Tibial nerve (tissue), 4 donors: Measurements from ENCODE around the gene ATP6V1G3. TPM values are rescaled to one million over a fixed set of nuclear protein-coding genes. Genes with fewer than 3 reads are reported as not detected.

Experiments
- DNase-seq, 2 donors: peaks; one replicate each; pipeline ENCODE4 v3.0.0-alpha.2; 2019; ENCODE audit warnings: low spot score in 2 of 2
- H3K27ac ChIP-seq, 4 donors: fragments of 200-600 bp; sonication (generic) in 3 of 4; one replicate each; pipeline ENCODE4 v1.5.1; 2017 to 2019; ENCODE audit warnings: mild to moderate bottlenecking in 1 of 4
- H3K27me3 ChIP-seq, 2 donors: fragments of 200-600 bp; sonication (generic) in 1 of 2; one replicate each; pipeline versions ENCODE4 v1.5.1 to v1.6.0; 2017 to 2019
- H3K36me3 ChIP-seq, 3 donors: fragments of 200-600 bp; sonication (generic); one replicate each; pipeline ENCODE4 v1.5.1; 2018 to 2019
- H3K4me1 ChIP-seq, 4 donors: fragments of 200-600 bp; sonication (generic) in 3 of 4; one replicate each; pipeline ENCODE4 v1.5.1; 2017 to 2019
- H3K4me3 ChIP-seq, 4 donors: fragments of 200-600 bp; sonication (generic) in 3 of 4; one replicate each; pipeline ENCODE4 v1.5.1; 2017 to 2019; ENCODE audit warnings: mild to moderate bottlenecking in 1 of 4, moderate library complexity in 1 of 4
- H3K9me3 ChIP-seq, 4 donors: fragments of 200-600 bp; sonication (generic) in 3 of 4; one replicate each; pipeline ENCODE4 v1.5.1; 2017 to 2019
- CTCF ChIP-seq, 5 experiments: fragments of 200-600 bp in 3 of 5; fragments of 450-650 bp in 2 of 5; sonication (generic) in 3 of 5; IDR thresholded peaks; one replicate each; pipeline ENCODE4 v1.5.1; 2016 to 2019; ENCODE audit warnings: antibody characterized with exemption in 5 of 5, mild to moderate bottlenecking in 3 of 5, moderate library complexity in 2 of 5
- EP300 ChIP-seq, 2 donors: sonication (generic); formaldehyde crosslinking; IDR thresholded peaks; one replicate each; pipeline ENCODE4 v1.6.1; 2017; ENCODE audit warnings: antibody characterized with exemption in 2 of 2, mild to moderate bottlenecking in 1 of 2
- POLR2A ChIP-seq, 2 donors: fragments of 450-650 bp; IDR thresholded peaks; one replicate each; pipeline ENCODE4 v1.6.1; 2017; ENCODE audit warnings: antibody characterized with exemption in 2 of 2, mild to moderate bottlenecking in 2 of 2, moderate library complexity in 2 of 2
- WGBS, 2 donors: methylation state at CpG; one replicate each; pipeline ENCODE4 v1.1.5; 2018; 5-methylcytosine and 5-hydroxymethylcytosine counted together
- total RNA-seq, 4 donors: library from RNA; depleted of rRNA; stranded (reverse); fragments of >200 nt; gene quantifications; one replicate each; pipeline ENCODE4 v1.1.0, GENCODE V29; 2016

Gene ATP6V1G3
- total RNA-seq, 4 donors from 2014 or later: not detected

DNA sequence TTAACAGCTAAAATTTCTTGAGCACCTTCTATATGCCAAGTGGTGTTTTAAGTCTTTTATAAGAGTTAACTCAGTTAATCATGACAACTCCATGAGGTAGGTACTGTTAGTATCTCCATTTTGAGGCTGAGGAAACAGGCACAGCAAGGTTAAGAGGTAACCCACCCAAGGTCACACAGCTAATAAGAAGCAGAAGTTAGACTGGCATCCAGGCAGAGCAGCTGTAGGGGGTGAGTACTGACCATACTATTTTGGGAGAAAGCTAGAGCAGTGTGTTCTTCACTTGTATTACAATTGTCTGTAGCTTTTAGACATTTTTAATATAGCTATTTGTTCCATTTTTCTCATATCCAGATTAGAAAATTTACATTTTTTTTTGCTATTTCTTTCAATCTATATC is 4.8 kb downstream of the ATP6V1G3 start:
- no peaks in the 10 kb centered on the region for H3K4me1 ChIP-seq
- H3K27ac ChIP-seq: no peak overlapping the region
- H3K27me3 ChIP-seq: no peaks in the 10 kb centered on the region
- no peaks in the 10 kb centered on the region for H3K36me3 ChIP-seq
- H3K9me3 ChIP-seq: no peaks in the 10 kb centered on the region
- TF ChIP-seq POLR2A (IDR thresholded peaks at IDR 0.05) (no peak), CTCF (IDR thresholded peaks at IDR 0.05) (no peak), EP300 (IDR thresholded peaks at IDR 0.05) (no peak)
- no peak overlapping the region for H3K4me3 ChIP-seq
- no peak for DNase-seq

GRCh38 chr1:198534548-198535418 is 5.7 kb downstream of the ATP6V1G3 start:
- 54 to 67% methylated on average over 1 of the region's 1 CpG for WGBS, 2 donors
- TF ChIP-seq EP300 (IDR thresholded peaks at IDR 0.05) (no peak), POLR2A (IDR thresholded peaks at IDR 0.05) (no peak), CTCF (IDR thresholded peaks at IDR 0.05) (no peak)

GRCh38 chr1:198531891-198532290 is 8.6 kb downstream of the ATP6V1G3 start:
- Histone ChIP-seq H3K4me1 (peaks cover 0 to 7% (median 0%) of the 10 kb centered on the region in 4 donors), H3K36me3 (no peaks in the 10 kb centered on the region), H3K9me3 (no peaks in the 10 kb centered on the region), H3K27ac (no peak overlapping the region), H3K27me3 (no peaks in the 10 kb centered on the region), H3K4me3 (no peak overlapping the region)
- 88 to 91% methylated on average over 3 of the region's 3 CpGs for WGBS, 2 donors
- no peak for DNase-seq
- no peak for TF ChIP-seq CTCF (IDR thresholded peaks at IDR 0.05)
- no peak for TF ChIP-seq EP300 (IDR thresholded peaks at IDR 0.05)
- no peak for TF ChIP-seq POLR2A (IDR thresholded peaks at IDR 0.05)

More at GRCh38 chr1:198534548-198535418, 5.7 kb downstream of the ATP6V1G3 start:
- no peaks in the 10 kb centered on the region for H3K9me3 ChIP-seq
- no peaks in the 10 kb centered on the region for H3K27me3 ChIP-seq
- no peak overlapping the region for H3K27ac ChIP-seq
- no peak for DNase-seq
- peaks cover 0 to 2% (median 0%) of the 10 kb centered on the region in 4 donors for H3K4me1 ChIP-seq
- no peaks in the 10 kb centered on the region for H3K36me3 ChIP-seq
- no peak overlapping the region for H3K4me3 ChIP-seq

GRCh38 chr1:198530953-198531352 is 9.5 kb downstream of the ATP6V1G3 start:
- no peak for DNase-seq
- TF ChIP-seq CTCF (IDR thresholded peaks at IDR 0.05) (no peak), POLR2A (IDR thresholded peaks at IDR 0.05) (no peak), EP300 (IDR thresholded peaks at IDR 0.05) (no peak)
- Histone ChIP-seq H3K27ac (no peak overlapping the region), H3K27me3 (no peaks in the 10 kb centered on the region), H3K4me1 (peaks cover 0 to 7% (median 0%) of the 10 kb centered on the region in 4 donors), H3K9me3 (no peaks in the 10 kb centered on the region), H3K36me3 (no peaks in the 10 kb centered on the region), H3K4me3 (no peak overlapping the region)
- WGBS, 2 donors: 56 to 67% methylated on average over 3 of the region's 3 CpGs

- Histone ChIP-seq H3K4me3 (no peak overlapping the region), H3K9me3 (no peaks in the 10 kb centered on the region), H3K4me1 (peaks cover 0 to 7% (median 0%) of the 10 kb centered on the region in 4 donors), H3K27ac (no peak overlapping the region), H3K27me3 (no peaks in the 10 kb centered on the region), H3K36me3 (no peaks in the 10 kb centered on the region)
- TF ChIP-seq CTCF (IDR thresholded peaks at IDR 0.05): no peak
- no peak for TF ChIP-seq POLR2A (IDR thresholded peaks at IDR 0.05)
- TF ChIP-seq EP300 (IDR thresholded peaks at IDR 0.05): no peak
- no peak for DNase-seq
- 22 to 24% methylated on average over 2 of the region's 2 CpGs for WGBS, 2 donors
These were observed 11.1 kb downstream of the ATP6V1G3 start for GRCh38 chr1:198529414-198529813.
